ENCODE data around the gene ARHGEF10L.

The ARHGEF10L gene

GRCh38 chr1:17596651-17597509, 57.4 kb downstream of the ARHGEF10L start:
- in situ Hi-C loops (cut with HindIII; ENCODE audit: low pct_unique_long_range_greater_than_20kb, low sequenced_read_pairs), result no loop called here
- no peak for DNase-seq (ENCODE audit: low read depth in 1 of 2, low spot score in 1 of 2)
- no peak for TF ChIP-seq JUND (IDR thresholded peaks at IDR 0.05; ENCODE audit: low read depth)

DNA sequence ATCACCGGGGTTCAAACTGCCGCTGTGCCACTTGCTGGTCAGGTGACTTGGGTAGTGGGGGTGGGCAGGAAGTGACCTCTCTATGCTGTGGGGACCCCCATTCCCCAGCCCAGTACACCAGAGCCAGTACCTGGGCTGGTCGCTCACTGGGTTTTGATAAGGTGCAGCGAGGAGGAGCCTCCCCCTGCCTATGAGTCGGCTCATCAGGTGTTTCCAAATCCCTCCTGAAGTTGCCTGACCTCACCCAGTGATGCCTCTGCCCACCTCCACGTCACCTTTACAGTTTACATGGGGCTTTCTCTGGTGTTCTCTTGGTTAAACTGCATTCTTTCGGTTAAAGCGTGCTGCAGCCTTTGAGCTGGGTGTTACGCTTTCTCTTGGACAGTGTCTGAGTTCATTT, 58.2 kb downstream of the ARHGEF10L start:
- no peak for TF ChIP-seq JUND (IDR thresholded peaks at IDR 0.05; ENCODE audit: low read depth)
- in situ Hi-C loops (cut with HindIII; ENCODE audit: low pct_unique_long_range_greater_than_20kb, low sequenced_read_pairs), result no loop called here
- DNase-seq (ENCODE audit: low read depth in 1 of 2, low spot score in 1 of 2), result no peak

- in situ Hi-C loops (cut with HindIII; ENCODE audit: low pct_unique_long_range_greater_than_20kb, low sequenced_read_pairs), result no loop called here
- TF ChIP-seq JUND (IDR thresholded peaks at IDR 0.05; ENCODE audit: low read depth), result no peak
- DNase-seq (ENCODE audit: low read depth in 1 of 2, low spot score in 1 of 2), result no peak
These were observed 58.8 kb downstream of the ARHGEF10L start for GRCh38 chr1:17598251-17598650.

GRCh38 chr1:17599291-17599953, 59.9 kb downstream of the ARHGEF10L start:
- TF ChIP-seq JUND (IDR thresholded peaks at IDR 0.05; ENCODE audit: low read depth), result no peak
- in situ Hi-C loops (cut with HindIII; ENCODE audit: low pct_unique_long_range_greater_than_20kb, low sequenced_read_pairs), result no loop called here
- DNase-seq (ENCODE audit: low read depth in 1 of 2, low spot score in 1 of 2), result no peak

DNA sequence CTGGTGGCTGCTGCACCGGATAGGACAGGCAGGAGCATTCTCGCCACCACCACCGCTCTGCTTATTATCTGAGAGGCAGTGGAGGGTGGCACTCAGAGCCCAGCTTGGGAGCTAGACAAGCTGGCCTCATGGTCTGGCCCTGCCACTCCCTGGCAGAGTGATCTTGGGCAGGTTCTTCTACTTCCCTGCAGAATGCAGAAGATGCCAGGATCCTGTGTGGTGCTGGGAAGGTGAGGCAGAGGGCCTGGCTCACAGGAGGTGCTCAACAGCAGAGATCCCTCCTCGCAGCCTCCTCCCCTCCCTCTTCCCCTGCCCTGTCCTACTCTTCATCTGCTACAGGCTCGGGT, 60.4 kb downstream of the ARHGEF10L start:
- TF ChIP-seq JUND (IDR thresholded peaks at IDR 0.05; ENCODE audit: low read depth), result no peak
- DNase-seq (ENCODE audit: low read depth in 1 of 2, low spot score in 1 of 2), result no peak
- in situ Hi-C loops (cut with HindIII; ENCODE audit: low pct_unique_long_range_greater_than_20kb, low sequenced_read_pairs), result no loop called here

DNA sequence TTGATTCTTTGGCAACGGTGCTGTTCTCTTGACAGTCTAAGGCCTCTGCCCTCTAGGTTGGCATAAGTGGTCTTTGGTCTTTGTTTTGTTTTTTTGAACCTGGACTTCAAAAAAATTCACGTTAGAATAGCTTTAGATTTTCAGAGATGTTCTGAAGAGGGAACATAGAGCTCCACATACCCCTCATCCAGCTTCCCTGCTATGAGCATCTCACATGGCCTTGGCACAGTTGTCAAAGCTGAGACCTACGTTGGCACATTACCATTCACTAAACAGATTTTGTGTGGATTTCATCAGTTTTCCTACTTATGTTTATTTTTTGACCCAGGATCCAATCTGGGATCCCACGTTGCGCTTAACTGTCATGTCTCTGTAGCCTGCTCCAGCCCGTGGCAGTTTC, 60.8 kb downstream of the ARHGEF10L start:
- in situ Hi-C loops (cut with HindIII; ENCODE audit: low pct_unique_long_range_greater_than_20kb, low sequenced_read_pairs), result no loop called here
- TF ChIP-seq JUND (IDR thresholded peaks at IDR 0.05; ENCODE audit: low read depth), result no peak

GRCh38 chr1:17601643-17602382, 62.3 kb downstream of the ARHGEF10L start:
- no peak for DNase-seq (ENCODE audit: low read depth in 1 of 2, low spot score in 1 of 2)
- TF ChIP-seq JUND (IDR thresholded peaks at IDR 0.05; ENCODE audit: low read depth), result no peak
- in situ Hi-C loops (cut with HindIII; ENCODE audit: low pct_unique_long_range_greater_than_20kb, low sequenced_read_pairs), result no loop called here

More for the DNA sequence above, 60.8 kb downstream of the ARHGEF10L start:
- DNase-seq (ENCODE audit: low read depth in 1 of 2, low spot score in 1 of 2), result no peak

DNA sequence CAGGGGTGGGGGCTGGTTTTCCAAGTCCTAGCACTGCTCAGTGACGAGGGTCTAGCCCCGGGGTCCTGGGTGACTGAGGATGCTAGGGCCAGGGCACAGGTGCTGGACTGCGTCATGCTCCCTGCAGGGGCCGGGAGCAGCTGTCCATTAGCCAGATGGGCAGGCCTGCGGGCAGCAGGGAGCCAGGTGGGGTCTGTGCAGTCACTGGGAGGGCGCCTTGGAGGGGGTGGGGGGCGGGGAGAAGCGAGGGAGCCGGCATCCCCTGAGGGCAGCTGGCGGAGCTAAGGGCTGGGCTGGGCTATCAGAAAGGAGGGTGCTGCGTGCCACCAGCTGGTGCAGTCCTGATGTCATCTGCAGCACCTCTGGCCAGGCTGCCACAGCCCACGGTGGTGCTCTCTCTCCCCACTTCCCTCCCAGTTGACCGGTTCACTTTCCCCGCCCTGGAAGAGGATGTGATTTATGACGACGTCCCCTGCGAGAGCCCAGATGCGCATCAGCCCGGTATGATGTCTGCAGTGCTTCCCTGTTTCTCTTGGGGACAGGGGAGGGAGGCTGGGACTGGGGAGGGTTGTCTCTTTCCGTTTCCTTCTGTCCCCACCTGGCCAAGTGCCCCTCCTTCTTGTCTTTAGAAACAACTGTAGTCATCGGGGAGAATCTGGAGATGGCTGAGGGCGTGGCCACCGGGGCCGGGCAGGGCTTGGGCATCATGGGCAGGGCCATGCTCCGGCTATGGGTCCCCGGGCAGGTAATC, 63.8 kb downstream of the ARHGEF10L start:
- DNase-seq (ENCODE audit: low read depth in 1 of 2, low spot score in 1 of 2), result no peak
- no peak for TF ChIP-seq JUND (IDR thresholded peaks at IDR 0.05; ENCODE audit: low read depth)
- in situ Hi-C loops (cut with HindIII; ENCODE audit: low pct_unique_long_range_greater_than_20kb, low sequenced_read_pairs), result no loop called here

DNA sequence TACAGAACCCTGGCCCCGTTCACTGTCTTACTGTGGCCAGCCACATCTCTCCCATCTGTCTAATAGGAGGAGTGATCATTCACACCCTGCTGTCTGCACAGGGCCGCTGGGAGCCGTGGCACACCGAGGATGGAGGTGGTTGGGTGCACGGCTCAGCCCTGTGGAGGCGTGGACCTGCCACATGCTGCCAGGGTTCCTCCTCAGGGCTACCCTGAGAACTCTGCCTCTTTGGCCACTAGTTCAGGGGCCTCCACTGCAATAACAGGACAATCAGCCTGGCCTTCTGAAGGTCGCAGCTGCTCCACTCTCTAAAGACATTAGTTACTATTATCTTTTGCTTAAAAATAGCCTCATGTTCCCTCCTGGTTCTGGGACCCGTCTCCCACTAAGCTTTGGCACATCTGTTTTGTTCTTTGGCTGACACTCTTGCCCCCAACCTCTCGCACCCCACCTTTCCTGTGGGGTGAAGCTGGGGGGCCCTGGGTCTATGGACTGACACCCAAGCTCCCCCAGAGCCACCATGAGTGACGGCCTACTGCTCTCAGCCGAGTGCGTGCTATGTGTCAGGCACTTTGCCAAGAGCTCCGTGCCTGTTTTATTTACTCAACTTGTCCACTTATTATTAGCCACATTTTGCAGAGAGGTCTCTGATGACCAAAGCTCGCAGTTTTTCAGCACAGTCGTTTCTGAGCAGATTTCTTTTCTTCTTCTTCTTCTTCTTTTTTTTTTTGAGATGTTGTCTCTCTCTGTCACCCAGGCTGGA, 66.3 kb downstream of the ARHGEF10L start:
- no peak for TF ChIP-seq JUND (IDR thresholded peaks at IDR 0.05; ENCODE audit: low read depth)
- no peak for DNase-seq (ENCODE audit: low read depth in 1 of 2, low spot score in 1 of 2)
- in situ Hi-C loops (cut with HindIII; ENCODE audit: low pct_unique_long_range_greater_than_20kb, low sequenced_read_pairs), result no loop called here

- in situ Hi-C loops (cut with HindIII; ENCODE audit: low pct_unique_long_range_greater_than_20kb, low sequenced_read_pairs), result no loop called here
- DNase-seq (ENCODE audit: low read depth in 1 of 2, low spot score in 1 of 2), result peak; percentile 40 to 81
- no peak for TF ChIP-seq JUND (IDR thresholded peaks at IDR 0.05; ENCODE audit: low read depth)
These were observed 67.4 kb downstream of the ARHGEF10L start for GRCh38 chr1:17606826-17607440.

Data from T47D (cell line).